ENCODE measurements around the gene LITAF.
"Not testable (repeated sequence)": the region's sequence is repeated elsewhere in the genome, so short reads cannot be mapped to it uniquely, and the experiment has no call there.

The LITAF gene

DNA sequence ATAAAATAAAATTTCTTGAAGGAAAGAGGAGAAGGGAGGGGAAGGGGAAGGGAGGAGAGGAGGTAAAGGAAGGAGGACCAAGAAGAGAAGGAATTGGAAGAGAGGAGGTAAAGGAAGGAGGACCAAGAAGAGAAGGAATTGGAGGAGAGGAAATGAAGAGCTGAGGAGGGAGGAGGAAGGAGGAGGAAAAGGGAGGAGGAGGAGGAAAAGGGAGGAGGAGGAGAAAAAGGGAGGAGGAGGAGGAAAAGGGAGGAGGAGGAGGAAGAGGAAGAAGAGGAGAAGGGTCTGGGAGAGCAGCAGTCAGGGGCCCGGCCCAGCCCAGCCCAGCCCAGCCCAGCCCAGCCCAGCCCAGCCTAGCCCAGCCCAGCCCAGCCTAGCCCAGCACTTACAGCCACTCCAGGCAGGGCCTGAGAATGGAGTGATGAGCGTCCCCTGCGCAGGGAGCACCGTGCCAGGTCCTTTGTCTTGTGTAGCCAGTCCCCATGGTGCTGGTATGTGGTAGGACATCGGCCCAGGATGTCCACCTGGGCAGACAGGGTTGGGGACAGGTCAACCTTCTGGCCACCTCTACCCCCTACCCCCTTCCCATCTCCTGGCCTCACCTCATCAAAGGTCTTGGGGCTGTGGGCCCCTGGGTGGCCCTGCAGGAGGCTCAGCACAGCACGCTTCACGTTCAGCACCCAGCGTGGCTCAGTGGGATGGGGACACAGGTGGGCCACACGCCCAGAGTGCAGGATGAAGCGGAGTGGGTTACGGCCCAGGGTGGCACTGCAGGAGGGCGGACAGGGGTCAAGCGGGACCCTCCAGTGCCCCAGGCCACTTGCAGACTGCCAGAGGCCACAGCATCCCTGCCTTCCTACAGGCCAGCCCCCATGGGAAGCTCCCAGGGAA is 70.9 kb downstream of the LITAF start:
- no peak for DNase-seq (ENCODE audit: low spot score)

DNA sequence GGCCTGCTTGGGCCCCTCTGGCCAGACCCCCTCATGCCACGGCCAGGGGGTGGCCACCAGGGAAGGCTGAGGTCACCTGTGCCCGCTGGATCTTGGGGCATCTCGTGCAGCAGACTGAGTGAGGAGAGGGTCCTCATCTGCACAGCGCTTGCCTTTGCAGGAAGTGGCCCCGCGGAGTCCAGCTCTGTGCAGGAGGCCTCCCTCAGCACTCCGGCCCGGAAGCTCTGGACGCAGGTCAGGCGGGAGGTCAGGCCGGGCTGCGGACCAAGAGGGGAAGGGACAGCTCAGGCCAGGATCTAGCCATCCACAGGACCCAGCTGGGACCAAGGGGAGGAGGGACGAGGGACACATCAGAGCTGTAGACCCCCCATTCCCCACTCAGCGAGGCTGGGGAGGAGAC is 72.4 kb downstream of the LITAF start:
- DNase-seq (ENCODE audit: low spot score) = no peak

DNA sequence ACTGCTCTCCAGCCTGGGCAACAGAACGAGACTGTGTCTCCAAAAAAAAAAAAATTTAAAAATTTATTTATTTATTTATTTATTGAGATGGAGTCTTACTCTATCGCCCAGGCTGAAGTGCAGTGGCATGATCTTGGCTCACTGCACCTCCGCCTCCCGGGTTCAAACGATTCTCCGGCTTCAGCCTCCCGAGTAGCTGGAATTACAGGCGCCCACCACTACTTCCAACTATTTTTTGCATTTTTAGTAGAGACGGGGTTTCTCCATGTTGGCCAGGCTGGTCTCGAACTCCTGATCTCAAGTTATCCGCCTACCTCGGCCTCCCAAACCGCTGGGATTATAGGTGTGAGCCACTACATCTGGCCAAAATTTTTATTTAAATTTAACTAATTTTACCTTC is 73.4 kb downstream of the LITAF start:
- DNase-seq (ENCODE audit: low spot score) = not testable (repeated sequence)

DNA sequence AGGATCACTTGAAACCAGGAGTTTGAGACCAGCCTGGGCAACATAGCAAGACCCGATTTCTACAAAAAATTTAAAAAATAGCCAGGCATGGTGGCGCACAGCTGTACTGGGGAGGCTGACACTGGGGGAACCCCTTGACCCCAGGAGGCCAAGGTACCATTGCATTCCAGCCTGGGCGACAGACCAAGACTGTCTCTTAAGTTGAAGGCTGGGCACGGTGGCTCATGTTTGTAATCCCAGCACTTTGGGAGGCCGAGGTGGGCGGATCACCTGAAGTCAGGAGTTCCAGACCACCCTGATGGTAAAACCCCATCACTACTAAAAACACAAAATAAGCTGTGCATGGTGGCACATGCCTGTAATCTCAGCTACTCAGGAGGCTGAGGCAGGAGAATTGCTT is 74.9 kb downstream of the LITAF start:
- DNase-seq (ENCODE audit: low spot score) = no peak

DNA sequence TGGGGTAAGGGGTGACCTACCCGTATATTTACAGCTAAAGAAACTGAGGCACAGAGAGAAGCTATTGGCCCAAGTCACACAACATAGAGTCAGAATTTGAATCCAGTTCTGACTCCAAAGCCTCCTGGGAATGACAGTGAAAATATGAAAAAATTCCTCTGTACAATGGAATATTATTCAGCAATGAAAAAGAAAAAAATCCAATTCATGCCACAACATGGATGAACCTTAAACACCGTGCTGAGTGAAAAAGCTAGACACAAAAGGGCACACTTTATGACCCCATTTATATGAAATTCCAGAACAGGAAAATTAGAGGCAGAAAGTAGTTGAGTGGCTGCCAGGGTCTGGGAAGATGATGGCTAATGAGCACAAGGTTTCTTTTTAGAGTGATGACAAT is 75.4 kb downstream of the LITAF start:
- no peak for DNase-seq (ENCODE audit: low spot score)

DNA sequence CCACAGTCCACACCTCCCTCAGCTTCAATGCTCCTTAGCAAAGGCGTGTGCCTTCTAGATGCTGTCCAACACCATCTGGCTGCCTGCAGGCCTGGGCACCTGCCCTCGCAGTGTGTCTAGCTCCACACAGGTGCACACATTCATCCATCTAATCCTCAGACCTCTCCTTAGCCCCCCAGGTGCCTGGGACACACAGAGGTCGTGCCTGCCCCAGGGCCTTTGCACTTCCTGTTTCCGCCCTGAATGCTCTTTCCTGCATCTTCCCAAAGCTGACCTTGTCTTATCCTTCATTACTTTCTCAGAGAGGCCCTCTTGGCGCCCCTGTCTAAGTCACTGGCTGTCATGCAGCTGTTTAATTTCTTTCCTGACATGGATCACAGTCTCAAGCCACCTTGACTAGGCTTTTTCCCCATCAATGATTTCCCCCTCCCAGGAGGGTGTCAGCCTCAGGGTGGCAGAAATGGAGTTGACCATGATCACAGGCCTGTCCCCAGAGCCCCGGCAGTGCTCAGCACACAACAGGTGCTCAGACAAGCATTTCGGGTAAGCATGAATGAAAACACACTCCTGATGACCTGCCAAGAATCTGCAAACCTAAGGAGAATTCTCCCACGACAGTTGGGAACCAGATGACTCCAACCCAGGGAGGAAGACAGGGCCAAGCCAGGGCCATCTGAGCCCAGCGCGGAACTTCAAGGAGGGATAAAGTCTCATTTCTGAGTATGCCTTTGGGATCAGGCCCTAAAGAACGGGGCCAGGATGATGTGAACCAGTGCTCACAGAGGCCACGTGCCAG is 76.3 kb downstream of the LITAF start:
- DNase-seq (ENCODE audit: low spot score) = no peak

DNA sequence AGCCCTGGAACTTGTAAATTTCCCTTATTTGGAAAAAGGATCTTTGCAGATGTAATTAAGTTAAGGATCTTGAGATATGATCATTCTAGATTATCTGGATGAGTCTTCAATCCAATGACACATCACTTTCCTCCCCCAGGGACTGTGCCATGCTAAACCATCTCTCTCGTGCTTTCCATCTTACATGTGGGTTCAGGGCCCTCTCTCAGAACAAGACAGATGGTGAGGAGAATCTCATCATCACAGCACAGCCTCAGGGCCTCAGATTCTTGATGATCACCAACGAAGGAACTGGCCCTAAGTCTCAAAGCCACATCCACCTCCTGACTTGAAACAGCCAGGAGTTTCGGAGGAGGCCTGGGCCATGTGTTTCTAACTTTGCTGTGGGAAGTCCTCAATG is 78.7 kb downstream of the LITAF start:
- no peak for DNase-seq (ENCODE audit: low spot score)

DNA sequence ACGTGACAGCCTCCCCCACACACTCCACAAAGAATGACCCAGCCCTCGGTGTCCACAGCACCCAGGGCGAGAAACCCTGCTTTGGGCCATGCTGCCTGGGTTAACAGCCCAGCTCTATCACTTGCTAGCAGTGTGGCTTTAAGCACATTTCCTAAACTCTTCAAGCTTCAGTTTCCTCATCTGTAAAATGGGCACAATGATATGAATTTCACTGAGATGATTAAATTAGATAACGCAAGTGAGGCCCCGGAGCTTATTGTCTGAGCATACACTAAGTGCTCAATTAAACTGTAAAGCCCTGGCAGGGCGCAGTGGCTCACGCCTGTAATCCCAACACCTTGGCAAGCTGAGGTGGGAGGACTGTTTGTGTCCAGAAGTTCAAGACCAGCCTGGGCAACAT is 79.4 kb downstream of the LITAF start:
- DNase-seq (ENCODE audit: low spot score) = no peak

DNA sequence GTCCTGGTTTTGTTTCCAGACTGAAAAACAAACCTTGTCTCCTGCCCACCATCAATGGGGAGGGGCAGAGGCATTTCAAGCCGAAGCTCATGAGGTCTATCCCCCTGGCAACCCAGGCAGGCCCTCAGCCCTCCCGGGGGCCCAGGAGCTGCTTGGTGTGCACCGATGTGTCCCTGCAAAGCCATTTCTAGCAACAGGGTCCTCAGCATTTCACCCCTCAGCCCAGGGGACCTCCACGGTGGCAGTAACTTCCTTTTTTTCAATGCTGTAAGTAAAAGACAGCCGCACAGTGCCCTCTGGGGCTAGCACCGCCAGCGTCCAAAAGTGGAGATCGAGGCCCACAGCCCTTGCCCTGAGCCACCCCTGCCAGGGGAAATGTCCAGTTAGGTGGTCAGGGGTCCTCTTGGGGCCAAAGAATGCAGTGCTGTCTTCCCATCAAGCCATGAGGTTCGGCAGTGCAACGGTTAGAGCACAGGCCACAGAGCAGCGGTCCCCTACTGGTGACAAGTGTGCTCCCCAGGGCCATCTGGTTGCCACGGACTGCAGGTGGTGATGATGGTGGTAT is 79.9 kb downstream of the LITAF start:
- no peak for DNase-seq (ENCODE audit: low spot score)

DNA sequence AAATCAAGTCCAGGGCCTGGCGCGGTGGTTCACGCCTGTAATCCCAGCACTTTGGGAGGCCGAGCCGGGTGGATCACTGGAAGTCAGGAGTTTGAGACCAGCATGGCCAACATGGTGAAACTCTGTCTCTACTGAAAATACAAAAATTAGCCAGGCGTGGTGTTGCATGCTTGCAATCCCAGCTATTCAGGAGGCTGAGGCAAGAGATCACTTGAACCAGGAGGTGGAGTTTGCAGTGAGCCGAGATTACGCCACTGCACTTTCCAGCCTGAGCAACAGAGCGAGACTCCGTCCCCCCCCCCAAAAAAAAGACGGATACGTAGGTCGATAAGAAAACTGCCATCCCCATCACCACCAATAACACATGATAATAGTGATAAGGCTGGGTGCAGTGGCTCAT is 82.5 kb downstream of the LITAF start:
- not testable (repeated sequence) for DNase-seq (ENCODE audit: low spot score)

DNA sequence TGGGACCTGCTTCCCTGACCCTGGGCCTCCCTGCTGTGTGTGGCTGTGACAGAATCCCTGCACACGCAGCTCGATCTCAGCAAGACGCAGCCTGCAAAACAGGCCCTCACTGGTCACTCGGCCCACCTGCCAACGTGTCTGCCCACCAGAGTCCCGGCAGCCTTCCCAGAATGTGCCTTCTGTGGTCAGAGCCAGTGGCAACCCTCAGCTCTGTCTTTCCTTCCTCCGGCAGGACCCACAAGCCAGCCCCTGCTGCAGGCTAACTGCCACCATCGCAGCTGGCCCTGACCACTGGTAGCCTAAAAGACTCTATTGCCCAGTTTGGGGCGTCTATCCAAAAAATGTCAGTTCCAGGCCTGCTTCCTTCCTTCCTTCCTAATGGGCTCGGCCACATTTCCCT is 83.2 kb downstream of the LITAF start:
- DNase-seq (ENCODE audit: low spot score) = no peak

DNA sequence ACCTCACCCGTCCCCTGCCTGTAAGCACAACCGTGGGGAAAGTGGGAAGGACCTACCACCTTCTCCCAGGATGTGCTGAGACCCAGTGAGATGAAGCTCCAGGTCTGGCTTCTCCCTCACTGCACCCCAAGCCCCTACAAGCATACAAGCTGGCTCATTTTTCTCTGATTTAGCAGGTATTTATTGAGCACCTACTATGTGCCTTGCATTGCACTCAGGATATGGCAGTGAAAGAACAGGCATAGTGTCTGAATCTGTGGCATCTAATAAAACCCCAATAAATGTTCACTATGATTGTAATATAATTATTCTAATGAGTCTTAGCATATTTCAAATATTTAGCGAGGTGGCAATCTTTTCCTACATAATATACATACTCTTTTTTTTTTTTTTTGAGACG is 84.5 kb downstream of the LITAF start:
- DNase-seq (ENCODE audit: low spot score) = no peak

DNA sequence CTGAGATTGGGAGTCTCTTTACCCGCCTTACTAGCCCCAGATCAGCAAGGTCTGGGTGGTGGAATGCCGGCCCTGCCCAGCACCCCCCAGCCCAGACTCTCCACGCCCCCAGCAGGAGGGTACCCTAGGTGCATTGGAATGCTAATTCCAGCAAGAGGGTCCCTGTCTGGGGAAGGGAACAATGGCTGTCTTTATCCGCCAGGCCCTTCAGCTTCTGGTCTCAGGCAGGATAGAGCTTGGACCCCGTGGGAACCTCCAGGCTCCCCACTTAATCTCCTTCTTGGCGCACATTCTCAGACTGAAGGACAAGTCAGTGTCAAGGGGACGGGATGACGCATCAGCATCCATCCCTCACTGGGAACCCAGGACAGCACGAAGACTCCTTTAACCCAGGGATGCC is 85.1 kb downstream of the LITAF start:
- no peak for DNase-seq (ENCODE audit: low spot score)

DNA sequence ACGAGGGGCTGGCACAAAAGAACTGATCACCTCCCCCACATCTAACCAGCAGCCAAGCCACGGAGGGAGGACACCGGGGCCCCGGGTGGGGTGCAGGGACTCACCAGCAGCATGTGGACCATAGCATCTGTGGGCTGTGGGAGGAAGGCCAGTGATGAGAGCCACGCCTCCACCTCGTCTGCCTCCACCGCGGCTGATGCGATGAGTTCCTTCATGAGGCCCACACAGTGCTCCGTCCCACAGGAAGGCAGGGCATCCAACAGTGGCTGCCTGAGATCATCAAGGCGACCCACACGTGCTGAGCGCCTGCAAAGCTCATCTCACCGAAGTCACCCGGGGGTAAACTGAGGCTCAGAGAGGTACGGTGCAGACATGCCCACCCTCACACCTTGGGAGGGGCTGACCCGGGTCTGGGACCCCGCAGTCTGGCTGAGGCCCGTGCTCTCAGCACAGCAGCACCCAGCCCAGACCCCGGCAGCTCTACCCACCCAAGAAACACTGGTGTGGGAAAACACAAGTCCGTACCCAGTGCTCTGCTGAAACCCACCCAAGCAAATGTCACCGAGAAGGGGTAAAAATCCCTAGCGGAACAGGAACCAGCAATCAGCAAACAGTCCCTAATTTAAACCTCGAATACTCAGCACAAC is 85.9 kb downstream of the LITAF start:
- no peak for DNase-seq (ENCODE audit: low spot score)

DNA sequence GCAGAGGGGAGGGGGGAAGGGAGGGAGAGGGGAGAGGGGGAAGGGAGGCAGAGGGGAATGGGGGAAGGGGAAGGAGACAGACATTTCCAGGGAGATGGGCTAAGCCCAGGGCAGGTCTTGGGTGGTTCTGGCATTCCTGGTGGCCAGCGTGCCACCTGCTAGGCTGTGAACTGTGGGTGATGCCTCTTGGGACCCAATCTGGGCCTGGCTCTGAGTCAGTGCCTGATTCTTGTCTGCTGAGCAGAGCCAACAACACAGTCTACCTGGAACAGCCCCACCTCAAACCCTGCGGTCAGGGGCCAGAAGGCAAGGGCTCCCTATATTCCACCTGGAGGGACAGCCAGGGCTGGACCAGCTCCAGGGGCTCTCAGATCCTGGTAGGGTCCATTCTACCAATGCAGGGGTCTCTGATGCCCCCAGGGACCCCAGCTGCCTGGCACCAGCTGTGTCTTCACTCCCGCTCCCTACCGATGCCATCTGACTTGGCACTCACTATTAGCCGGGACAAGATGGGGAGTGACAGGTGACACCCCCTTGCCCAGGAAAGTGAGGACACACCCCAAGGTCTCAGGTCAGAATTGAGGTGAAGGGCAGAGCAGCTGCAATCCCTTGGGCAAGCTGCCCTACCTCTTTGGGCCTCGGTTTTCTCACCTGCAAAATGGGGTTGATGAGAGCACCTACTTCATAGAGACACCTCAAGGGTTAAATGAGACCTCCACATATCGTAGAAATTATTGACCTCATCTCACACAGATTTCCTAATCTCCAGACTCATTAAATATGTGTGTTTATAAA is 87.2 kb downstream of the LITAF start:
- no peak for DNase-seq (ENCODE audit: low spot score)

DNA sequence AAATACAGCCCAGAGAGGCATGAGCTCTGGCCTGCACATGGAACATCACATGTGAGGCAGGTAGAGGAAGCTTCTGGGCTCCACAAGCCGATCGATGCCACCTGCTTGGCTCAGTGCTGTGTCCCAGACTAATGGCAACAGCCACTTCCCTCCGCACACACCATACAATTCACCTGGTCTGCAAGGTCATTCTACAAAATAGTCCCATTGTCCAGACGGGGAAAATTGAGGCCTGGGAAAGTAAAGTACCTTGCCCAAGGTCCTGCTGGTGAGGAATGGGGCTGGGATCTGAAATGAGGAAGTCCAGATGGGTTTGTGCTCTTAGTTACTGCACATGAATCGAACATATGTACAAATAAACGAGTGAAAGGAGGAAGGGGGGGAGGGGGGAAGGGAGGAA is 88.0 kb downstream of the LITAF start:
- DNase-seq (ENCODE audit: low spot score) = no peak

DNA sequence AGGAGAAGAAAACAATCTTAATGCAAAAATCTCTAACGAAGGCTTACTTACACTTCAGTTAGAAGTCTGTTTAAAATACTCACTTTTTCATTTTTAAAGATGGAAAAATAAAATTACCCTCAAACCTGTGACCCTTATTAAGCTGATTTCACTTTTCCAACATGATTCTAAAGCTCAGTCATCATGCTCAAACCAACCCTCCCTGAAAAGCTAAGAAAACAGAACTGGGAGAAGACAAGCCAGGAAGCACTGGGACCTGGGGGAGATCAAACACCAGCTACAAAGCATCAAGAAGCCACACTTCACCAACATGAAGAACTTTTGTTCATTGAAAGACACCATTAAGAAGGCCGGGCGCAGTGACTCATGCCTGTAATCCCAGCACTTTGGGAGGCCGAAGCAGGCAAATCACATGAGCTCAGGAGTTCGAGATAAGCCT is 88.8 kb downstream of the LITAF start:
- no peak for DNase-seq (ENCODE audit: low spot score)
